GM18909 (cell line): ENCODE data around the gene FOXN3.
A peak's percentile ranks its signal among the peaks of the same experiment; 100 is the strongest.

Experiments used
- ATAC-seq: cut with Tn5 transposase; IDR thresholded peaks from one replicate; pipeline ENCODE4 v1.9.1; 2021; ENCODE audit warnings: mild to moderate bottlenecking; ENCODE audit not compliant: unreplicated experiment, poor library complexity

FOXN3 gene

GRCh38 chr14:89290813-89291212 is 126.2 kb downstream of the FOXN3 start:
- no peak for ATAC-seq

GRCh38 chr14:89289477-89289876 is 127.6 kb downstream of the FOXN3 start:
- ATAC-seq: no peak

GRCh38 chr14:89288114-89288513 is 128.9 kb downstream of the FOXN3 start:
- ATAC-seq: no peak

GRCh38 chr14:89284333-89285058 is 132.5 kb downstream of the FOXN3 start:
- ATAC-seq: no peak

- peak; percentile 80 for ATAC-seq
Measured at GRCh38 chr14:89283327-89284060, 133.5 kb downstream of the FOXN3 start.

- no peak for ATAC-seq
Measured at GRCh38 chr14:89282191-89282590, 134.8 kb downstream of the FOXN3 start.

GRCh38 chr14:89280600-89280999 is 136.4 kb downstream of the FOXN3 start:
- no peak for ATAC-seq

- no peak for ATAC-seq
Measured at GRCh38 chr14:89279649-89280232, 137.3 kb downstream of the FOXN3 start.

GRCh38 chr14:89277203-89277602 is 139.8 kb downstream of the FOXN3 start:
- no peak for ATAC-seq

GRCh38 chr14:89276424-89276975 is 140.5 kb downstream of the FOXN3 start:
- ATAC-seq: peak; percentile 93

GRCh38 chr14:89270439-89271227 is 146.4 kb downstream of the FOXN3 start:
- peak; percentile 58 for ATAC-seq

- no peak for ATAC-seq
Measured at GRCh38 chr14:89269404-89269803, 147.6 kb downstream of the FOXN3 start.

GRCh38 chr14:89268514-89268913 is 148.5 kb downstream of the FOXN3 start:
- ATAC-seq: no peak

GRCh38 chr14:89267656-89268055 is 149.4 kb downstream of the FOXN3 start:
- ATAC-seq: no peak

- ATAC-seq: no peak
Measured at GRCh38 chr14:89267163-89267562, 149.9 kb downstream of the FOXN3 start.

GRCh38 chr14:89266754-89267153 is 150.3 kb downstream of the FOXN3 start:
- ATAC-seq: no peak

GRCh38 chr14:89265234-89265633 is 151.8 kb downstream of the FOXN3 start:
- ATAC-seq: no peak

- no peak for ATAC-seq
Measured at GRCh38 chr14:89264196-89264800, 152.7 kb downstream of the FOXN3 start.

- no peak for ATAC-seq
Measured at GRCh38 chr14:89262041-89262440, 155.0 kb downstream of the FOXN3 start.

- ATAC-seq: no peak
Measured at GRCh38 chr14:89260898-89261297, 156.1 kb downstream of the FOXN3 start.
